AG09309 (cell line): Measurements from ENCODE around the gene ZFYVE28.

Experiments
- DNase-seq: peaks from one replicate; pipeline ENCODE4 v3.0.0-alpha.2; 2010; ENCODE audit warnings: low read depth
- H3K4me3 ChIP-seq: 2 replicates; pipeline ENCODE4 v1.5.1; 2011; ENCODE audit warnings: mild to moderate bottlenecking, low read depth, low read length, moderate library complexity; ENCODE audit not compliant: control insufficient read depth
- CTCF ChIP-seq: IDR thresholded peaks from 2 replicates; pipeline ENCODE4 v1.5.1; 2011; ENCODE audit warnings: mild to moderate bottlenecking, low read depth, low read length, inconsistent platforms; ENCODE audit not compliant: insufficient read depth, control insufficient read depth; ENCODE audit errors: missing control alignments

Gene ZFYVE28

GRCh38 chr4:2438822-2439718, 20.6 kb upstream of the ZFYVE28 start:
- TF ChIP-seq CTCF, result no peak
- no peak overlapping the region for H3K4me3 ChIP-seq
- DNase-seq, result no peak

- no peak for TF ChIP-seq CTCF
- no peak for DNase-seq
Measured at GRCh38 chr4:2437475-2438215, 19.2 kb upstream of the ZFYVE28 start.

GRCh38 chr4:2436761-2437474, 18.5 kb upstream of the ZFYVE28 start:
- DNase-seq, result no peak
- TF ChIP-seq CTCF, result no peak
- no peak overlapping the region for H3K4me3 ChIP-seq

More at GRCh38 chr4:2437475-2438215, 19.2 kb upstream of the ZFYVE28 start:
- H3K4me3 ChIP-seq, result no peak overlapping the region

GRCh38 chr4:2436301-2436700, 17.9 kb upstream of the ZFYVE28 start:
- no peak overlapping the region for H3K4me3 ChIP-seq
- no peak for DNase-seq
- TF ChIP-seq CTCF, result peak; percentile 44

- H3K4me3 ChIP-seq, result no peak overlapping the region
- no peak for DNase-seq
- no peak for TF ChIP-seq CTCF
Measured at GRCh38 chr4:2434420-2434819, 16.0 kb upstream of the ZFYVE28 start.

- H3K4me3 ChIP-seq, result no peak overlapping the region
- TF ChIP-seq CTCF, result no peak
- DNase-seq, result no peak
Measured at GRCh38 chr4:2433609-2434350, 15.3 kb upstream of the ZFYVE28 start.
